ENCODE results near the gene RPS14.

- TF ChIP-seq CTCF (conservative IDR thresholded peaks at IDR 0.05 in 1 of 2, IDR thresholded peaks at IDR 0.05 in 1 of 2; ENCODE audit: extremely low read depth in 1 of 2, insufficient read depth in 1 of 2, low read depth in 1 of 2, low read length in 2 of 2), result no peak
- TF ChIP-seq EZH2 (IDR thresholded peaks at IDR 0.05; ENCODE audit: borderline replicate concordance, low read length), result no peak
These were observed 18.7 kb upstream of the RPS14 start for GRCh38 chr5:150468206-150468605.

All from mammary epithelial cell (primary cell).